OCI-LY1 (cell line): ENCODE data around the gene RABGAP1L.

Source experiments
- H2AFZ ChIP-seq: fragments of 200-600 bp; sonication (generic), shearing (Covaris generic); 2 replicates; pipeline ENCODE4 v1.6.0; 2014; ENCODE audit warnings: antibody characterized with exemption, mild to moderate bottlenecking, low read length
- H3F3A ChIP-seq: fragments of 200-600 bp; sonication (generic), shearing (Covaris generic); 2 replicates; pipeline ENCODE4 v1.6.0; 2014; ENCODE audit warnings: mild to moderate bottlenecking, antibody characterized with exemption, low read length, moderate library complexity; ENCODE audit not compliant: insufficient read depth
- H3K27ac ChIP-seq: fragments of 200-600 bp; sonication (generic); 2 replicates; pipeline ENCODE4 v1.5.1; 2014; ENCODE audit warnings: low read length, mixed run types, mild to moderate bottlenecking, low read depth; ENCODE audit not compliant: poor library complexity, severe bottlenecking
- H3K27me3 ChIP-seq: fragments of 200-600 bp; sonication (generic); 2 replicates; pipeline ENCODE4 v1.6.0; 2014; ENCODE audit warnings: antibody characterized with exemption, mild to moderate bottlenecking, low read length, moderate library complexity; ENCODE audit not compliant: insufficient read depth
- H3K36me3 ChIP-seq: fragments of 200-600 bp; sonication (generic); 2 replicates; pipeline ENCODE4 v1.6.1; 2014; ENCODE audit warnings: mild to moderate bottlenecking, antibody characterized with exemption, low read length, moderate library complexity, mixed read lengths; ENCODE audit not compliant: insufficient read depth
- H3K4me1 ChIP-seq: fragments of 200-600 bp; sonication (generic); 2 replicates; pipeline ENCODE4 v1.5.1; 2014; ENCODE audit warnings: mild to moderate bottlenecking, low read length, moderate library complexity; ENCODE audit not compliant: insufficient read depth, severe bottlenecking
- H3K4me2 ChIP-seq: fragments of 200-600 bp; sonication (generic), shearing (Covaris generic); 2 replicates; pipeline ENCODE4 v1.6.1; 2014; ENCODE audit warnings: low read length
- H3K4me3 ChIP-seq: fragments of 200-600 bp; sonication (generic); 2 replicates; pipeline ENCODE4 v1.5.1; 2014; ENCODE audit warnings: low read length, low read depth, mild to moderate bottlenecking, mixed read lengths; ENCODE audit not compliant: poor library complexity, severe bottlenecking
- H3K79me2 ChIP-seq: fragments of 200-600 bp; shearing (Covaris generic); 2 replicates; pipeline ENCODE4 v1.6.1; 2016; ENCODE audit warnings: mixed run types, low read length, mixed read lengths; ENCODE audit not compliant: insufficient read depth
- H3K9ac ChIP-seq: fragments of 200-600 bp; sonication (generic), shearing (Covaris generic); 2 replicates; pipeline ENCODE4 v1.6.1; 2014; ENCODE audit warnings: mild to moderate bottlenecking, low read length, mixed read lengths
- H3K9me2 ChIP-seq: fragments of 200-600 bp; sonication (generic), shearing (Covaris generic); 2 replicates; pipeline ENCODE4 v1.6.1; 2014; ENCODE audit warnings: low read depth, mild to moderate bottlenecking, low read length, mixed read lengths
- H3K9me3 ChIP-seq: fragments of 200-600 bp; shearing (Covaris generic); 2 replicates; pipeline ENCODE4 v1.6.1; 2014; ENCODE audit warnings: low read length, mixed read lengths
- H4K20me1 ChIP-seq: fragments of 200-600 bp; sonication (generic), shearing (Covaris generic); 2 replicates; pipeline ENCODE4 v1.6.0; 2016; ENCODE audit warnings: mild to moderate bottlenecking, low read length; ENCODE audit not compliant: insufficient read depth
- CTCF ChIP-seq: fragments of 200-600 bp; sonication (generic), shearing (Covaris generic); IDR thresholded peaks from 2 replicates; pipeline ENCODE4 v1.5.1; 2017; ENCODE audit warnings: mild to moderate bottlenecking, antibody characterized with exemption, low read length, moderate library complexity, mixed read lengths
- EZH2 ChIP-seq: fragments of 200-600 bp; sonication (generic), shearing (Covaris generic); IDR thresholded peaks from 2 replicates; pipeline ENCODE4 v1.8.0; 2017; ENCODE audit warnings: borderline replicate concordance, mixed run types, mild to moderate bottlenecking, antibody characterized with exemption, low read length, moderate library complexity, mixed read lengths

RABGAP1L gene

DNA sequence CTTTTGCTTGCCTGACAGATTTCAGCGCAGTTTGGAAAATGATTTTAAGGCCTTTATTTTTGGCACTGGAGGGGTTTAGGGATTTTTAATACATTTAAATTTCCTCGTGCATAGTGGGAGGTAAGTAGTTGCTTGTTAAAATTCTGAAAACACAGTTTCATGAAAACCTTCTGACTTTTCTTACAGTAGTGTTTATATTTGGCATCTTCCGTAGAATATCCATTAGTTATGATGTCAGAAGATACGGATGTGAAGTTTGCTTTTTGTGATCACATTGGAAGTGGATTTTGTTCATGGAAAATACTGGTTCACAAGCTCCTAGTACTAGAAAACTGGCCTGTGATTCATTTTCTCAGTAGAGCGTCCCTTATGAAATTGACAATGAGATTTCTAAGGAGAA lies 1.3 kb downstream of the RABGAP1L start:
- Histone ChIP-seq H3K4me2 (peak overlapping the region; percentile 94), H3K79me2 (peaks cover 38% of the 10 kb centered on the region), H3K36me3 (no peaks in the 10 kb centered on the region), H3K9me2 (no peaks in the 10 kb centered on the region), H3K27ac (peak overlapping the region; percentile 73), H3K9ac (peak overlapping the region; percentile 79), H4K20me1 (no peaks in the 10 kb centered on the region), H3K4me3 (peak overlapping the region; percentile 92), H3K27me3 (no peaks in the 10 kb centered on the region), H3K4me1 (peaks cover 73% of the 10 kb centered on the region), H3K9me3 (no peaks in the 10 kb centered on the region), H2AFZ (no peak overlapping the region), H3F3A (no peaks in the 10 kb centered on the region)
- TF ChIP-seq EZH2 (no peak), CTCF (no peak)

- H3K79me2 ChIP-seq = peaks cover 42% of the 10 kb centered on the region
- H3K9ac ChIP-seq = no peak overlapping the region
- peak overlapping the region; percentile 92 for H3K4me3 ChIP-seq
Measured at GRCh38 chr1:174161813-174162212, 2.5 kb downstream of the RABGAP1L start.

GRCh38 chr1:174164826-174165225 lies 5.5 kb downstream of the RABGAP1L start:
- H3K79me2 ChIP-seq = peaks cover 67% of the 10 kb centered on the region
- no peak overlapping the region for H3K4me3 ChIP-seq
- H3K27me3 ChIP-seq = no peaks in the 10 kb centered on the region
- no peak overlapping the region for H2AFZ ChIP-seq
- peaks cover 3% of the 10 kb centered on the region; the same call in 1 of the 2 replicates for H3K36me3 ChIP-seq
- H3K4me1 ChIP-seq = peaks cover 84% of the 10 kb centered on the region
- H3F3A ChIP-seq = no peaks in the 10 kb centered on the region
- no peaks in the 10 kb centered on the region for H3K9me2 ChIP-seq
- no peaks in the 10 kb centered on the region for H3K9me3 ChIP-seq
- H3K4me2 ChIP-seq = peak overlapping the region; percentile 31; the same call in 1 of the 2 replicates
- peak overlapping the region; percentile 68 for H3K27ac ChIP-seq
- no peak for TF ChIP-seq EZH2
- no peak for TF ChIP-seq CTCF
- H3K9ac ChIP-seq = no peak overlapping the region
- H4K20me1 ChIP-seq = no peaks in the 10 kb centered on the region

More at GRCh38 chr1:174161813-174162212, 2.5 kb downstream of the RABGAP1L start:
- H3K36me3 ChIP-seq = no peaks in the 10 kb centered on the region
- H4K20me1 ChIP-seq = no peaks in the 10 kb centered on the region
- H3K9me2 ChIP-seq = no peaks in the 10 kb centered on the region
- no peaks in the 10 kb centered on the region for H3K27me3 ChIP-seq
- H3K27ac ChIP-seq = peak overlapping the region; percentile 55
- peak overlapping the region; percentile 62 for H3K4me2 ChIP-seq
- no peak for TF ChIP-seq CTCF
- TF ChIP-seq EZH2 = no peak
- peaks cover 79% of the 10 kb centered on the region for H3K4me1 ChIP-seq
- no peaks in the 10 kb centered on the region for H3K9me3 ChIP-seq
- H3F3A ChIP-seq = no peaks in the 10 kb centered on the region
- H2AFZ ChIP-seq = no peak overlapping the region
